Thoracic aorta (tissue), 2 donors: ENCODE measurements around the gene RPE. TPM values are rescaled to one million over a fixed set of nuclear protein-coding genes. Genes with fewer than 3 reads are reported as not detected.
A peak's percentile ranks its signal among the peaks of the same experiment; 100 is the strongest.

Source experiments
- ATAC-seq: fragments of 150-250 bp; one replicate; pipeline ENCODE4 v1.8.0; 2017; ENCODE audit warnings: low read depth; ENCODE audit not compliant: insufficient number of reproducible peaks, low FRiP score
- DNase-seq: peaks from one replicate; pipeline ENCODE4 v3.0.0-alpha.2; 2020; ENCODE audit warnings: low spot score
- H3K27ac ChIP-seq, 2 donors: fragments of 200-600 bp; sonication (generic); 1 replicate in 1 of 2; 2 replicates in 1 of 2; pipeline ENCODE4 v1.5.1; 2016; ENCODE audit warnings: mild to moderate bottlenecking in 2 of 2, moderate library complexity in 2 of 2
- H3K27me3 ChIP-seq: fragments of 200-600 bp; sonication (generic); replicated peaks from 2 replicates; pipeline ENCODE4 v1.6.0; 2016; ENCODE audit warnings: mild to moderate bottlenecking; ENCODE audit not compliant: insufficient read depth
- H3K36me3 ChIP-seq: fragments of 200-600 bp; sonication (generic); one replicate; pipeline ENCODE4 v1.5.1; 2016
- H3K4me1 ChIP-seq, 2 donors: fragments of 200-600 bp; sonication (generic); 1 replicate in 1 of 2; 2 replicates in 1 of 2; pipeline versions ENCODE4 v1.5.1 to v1.6.0; 2016; ENCODE audit warnings: low read depth in 2 of 2, mild to moderate bottlenecking in 1 of 2; ENCODE audit not compliant: control insufficient read depth in 1 of 2
- H3K4me3 ChIP-seq: fragments of 200-600 bp; sonication (generic); 2 replicates; pipeline ENCODE4 v1.5.1; 2016; ENCODE audit warnings: mild to moderate bottlenecking
- H3K9me3 ChIP-seq: fragments of 200-600 bp; sonication (generic); 2 replicates; pipeline ENCODE4 v1.5.1; 2016
- CTCF ChIP-seq: fragments of 200-600 bp; sonication (generic); IDR thresholded peaks from one replicate; pipeline ENCODE4 v1.5.1; 2019; ENCODE audit warnings: antibody characterized with exemption
- total RNA-seq, 2 donors: library from RNA; depleted of rRNA; stranded (reverse); fragments of >200 nt; gene quantifications; one replicate each; pipeline versions ENCODE4 v1.1.0 to v1.2.3, GENCODE V29; 2016

RPE gene
- total RNA-seq: 10 to 100 TPM; 27.1 to 84.9 TPM

GRCh38 chr2:210002158-210003157, at the start of gene RPE:
TSS of gene RPE (plus strand) at chr2:210002638. CDS start at chr2:210002662, 24 bp downstream.
- ATAC-seq: peak; percentile 97
- H3K27me3 ChIP-seq: no peaks in the 10 kb centered on the region
- H3K9me3 ChIP-seq: no peaks in the 10 kb centered on the region
- peak within 1 kb of the TSS; percentile 64 to 70 for H3K27ac ChIP-seq
- H3K36me3 ChIP-seq: no peaks in the 10 kb centered on the region
- no peak for TF ChIP-seq CTCF
- peaks cover 21 to 38% of the 10 kb centered on the region in 2 donors for H3K4me1 ChIP-seq
- peak; percentile 71 for DNase-seq
- peak within 1 kb of the TSS; percentile 79 for H3K4me3 ChIP-seq

- Histone ChIP-seq H3K9me3 (no peaks in the 10 kb centered on the region), H3K36me3 (no peaks in the 10 kb centered on the region), H3K27me3 (no peaks in the 10 kb centered on the region), H3K4me3 (no peak overlapping the region), H3K27ac (no peak overlapping the region), H3K4me1 (peaks cover 0 to 8% of the 10 kb centered on the region in 2 donors)
- no peak for ATAC-seq
- TF ChIP-seq CTCF: no peak
- DNase-seq: no peak
These were observed 46.2 kb upstream of the RPE start for GRCh38 chr2:209956271-209956670.

- DNase-seq (no peak), ATAC-seq (no peak)
- H3K27ac ChIP-seq: no peak overlapping the region
- TF ChIP-seq CTCF: no peak
- no peaks in the 10 kb centered on the region for H3K36me3 ChIP-seq
- no peak overlapping the region for H3K4me3 ChIP-seq
- H3K9me3 ChIP-seq: no peaks in the 10 kb centered on the region
- H3K27me3 ChIP-seq: no peaks in the 10 kb centered on the region
- H3K4me1 ChIP-seq: peaks cover 0 to 8% of the 10 kb centered on the region in 2 donors
These were observed 44.4 kb upstream of the RPE start for GRCh38 chr2:209958016-209958415.

- H3K27me3 ChIP-seq: no peaks in the 10 kb centered on the region
These were observed 42.4 kb upstream of the RPE start for GRCh38 chr2:209960045-209960444.

More at GRCh38 chr2:209960045-209960444, 42.4 kb upstream of the RPE start:
- ATAC-seq (no peak), DNase-seq (no peak)
- Histone ChIP-seq H3K9me3 (no peaks in the 10 kb centered on the region), H3K4me3 (no peak overlapping the region), H3K36me3 (no peaks in the 10 kb centered on the region), H3K4me1 (peaks cover 0 to 8% of the 10 kb centered on the region in 2 donors), H3K27ac (no peak overlapping the region)
- TF ChIP-seq CTCF: no peak
